PFSK-1 (cell line): Measurements from ENCODE around the gene MYMK.

Source experiments
- FOXP2 ChIP-seq: optimal IDR thresholded peaks from 2 replicates; pipeline ENCODE3; 2011; ENCODE audit warnings: borderline replicate concordance, control low read depth, inconsistent platforms; ENCODE audit not compliant: insufficient read depth; ENCODE audit errors: extremely low read length, extremely low read depth
- POLR2AphosphoS5 ChIP-seq: IDR thresholded peaks from 2 replicates; pipeline ENCODE4 v1.6.1; 2012; ENCODE audit warnings: low read depth, mild to moderate bottlenecking, control low read depth, low read length, moderate library complexity
- REST ChIP-seq, 2 experiments: IDR thresholded peaks; 2 replicates each; pipeline versions ENCODE4 v1.6.1 to v1.8.0; 2011 to 2012; ENCODE audit warnings: low read depth in 2 of 2, low read length in 2 of 2, control low read depth in 1 of 2, inconsistent platforms in 1 of 2, mild to moderate bottlenecking in 1 of 2, moderate library complexity in 1 of 2; ENCODE audit not compliant: insufficient read depth in 1 of 2
- SIN3A ChIP-seq: IDR thresholded peaks from 2 replicates; pipeline ENCODE4 v1.6.1; 2012; ENCODE audit warnings: mild to moderate bottlenecking, low read length, moderate library complexity, borderline replicate concordance; ENCODE audit not compliant: insufficient read depth
- TAF1 ChIP-seq: IDR thresholded peaks from 2 replicates; pipeline ENCODE4 v1.6.1; 2012; ENCODE audit warnings: low read length, control low read depth, borderline replicate concordance; ENCODE audit not compliant: insufficient read depth

DNA sequence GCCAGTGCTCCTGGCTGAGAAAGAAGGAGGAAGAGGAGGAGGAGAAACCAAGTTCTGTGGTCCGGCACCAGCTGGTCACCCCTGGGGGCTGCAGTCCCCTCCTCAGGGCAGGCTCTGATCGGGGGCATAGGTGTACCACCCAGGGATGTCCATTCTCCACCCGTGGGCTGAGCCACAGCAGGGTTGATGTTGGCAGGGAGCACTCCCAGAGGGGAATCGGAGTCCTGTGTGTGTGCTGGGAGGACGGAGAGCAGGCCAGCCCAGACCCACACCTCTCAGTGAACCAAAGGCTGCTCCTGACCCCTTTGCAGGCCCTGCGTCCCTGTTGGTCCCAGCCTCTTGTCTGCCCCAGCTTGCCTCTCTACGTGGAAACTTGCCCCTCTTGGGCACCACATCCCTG, 5.1 kb upstream of the MYMK start:
- TF ChIP-seq REST (IDR thresholded peaks at IDR 0.05; ENCODE audit: insufficient read depth in 1 of 2, low read depth in 2 of 2, low read length in 2 of 2) (no peak), POLR2AphosphoS5 (no peak), TAF1 (no peak), SIN3A (no peak), FOXP2 (no peak)
